ENCODE measurements around the gene COPA. TPM values are rescaled to one million over a fixed set of nuclear protein-coding genes. Genes with fewer than 3 reads are reported as not detected.
"Not testable (repeated sequence)": the region's sequence is repeated elsewhere in the genome, so short reads cannot be mapped to it uniquely, and the experiment has no call there.

The COPA gene
- total RNA-seq, 2 donors from 2014 or later = 154 to 163 TPM

DNA sequence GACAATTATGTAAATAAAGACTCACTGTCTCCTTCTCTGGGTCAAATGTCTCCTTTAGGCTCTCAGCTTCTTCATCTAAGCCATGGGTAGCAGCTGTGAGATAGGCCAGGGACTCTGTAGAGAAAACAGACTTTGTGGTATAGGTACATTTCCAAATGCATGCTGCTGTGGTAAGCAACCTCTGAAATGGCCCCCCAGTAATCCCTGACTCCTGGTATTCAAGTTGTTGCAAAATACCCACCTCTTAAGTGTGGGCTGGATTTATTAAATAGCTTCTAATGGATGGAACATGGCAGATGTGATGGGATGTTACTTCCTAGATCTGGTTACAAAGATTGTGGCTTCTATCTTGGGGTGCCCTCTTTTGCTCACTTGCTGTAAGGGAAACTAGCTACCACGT lies 47.0 kb downstream of the COPA start:
- H3K9me3 ChIP-seq = no peaks in the 10 kb centered on the region
- H3K9ac ChIP-seq (ENCODE audit: low read depth in 2 of 2, low read length in 2 of 2) = no peak overlapping the region
- peaks cover 59% of the 10 kb centered on the region for H3K36me3 ChIP-seq
- H3K27ac ChIP-seq = no peak overlapping the region
- no peaks in the 10 kb centered on the region for H3K4me1 ChIP-seq
- no peak overlapping the region for H3K4me3 ChIP-seq
- TF ChIP-seq, protein P1, sequence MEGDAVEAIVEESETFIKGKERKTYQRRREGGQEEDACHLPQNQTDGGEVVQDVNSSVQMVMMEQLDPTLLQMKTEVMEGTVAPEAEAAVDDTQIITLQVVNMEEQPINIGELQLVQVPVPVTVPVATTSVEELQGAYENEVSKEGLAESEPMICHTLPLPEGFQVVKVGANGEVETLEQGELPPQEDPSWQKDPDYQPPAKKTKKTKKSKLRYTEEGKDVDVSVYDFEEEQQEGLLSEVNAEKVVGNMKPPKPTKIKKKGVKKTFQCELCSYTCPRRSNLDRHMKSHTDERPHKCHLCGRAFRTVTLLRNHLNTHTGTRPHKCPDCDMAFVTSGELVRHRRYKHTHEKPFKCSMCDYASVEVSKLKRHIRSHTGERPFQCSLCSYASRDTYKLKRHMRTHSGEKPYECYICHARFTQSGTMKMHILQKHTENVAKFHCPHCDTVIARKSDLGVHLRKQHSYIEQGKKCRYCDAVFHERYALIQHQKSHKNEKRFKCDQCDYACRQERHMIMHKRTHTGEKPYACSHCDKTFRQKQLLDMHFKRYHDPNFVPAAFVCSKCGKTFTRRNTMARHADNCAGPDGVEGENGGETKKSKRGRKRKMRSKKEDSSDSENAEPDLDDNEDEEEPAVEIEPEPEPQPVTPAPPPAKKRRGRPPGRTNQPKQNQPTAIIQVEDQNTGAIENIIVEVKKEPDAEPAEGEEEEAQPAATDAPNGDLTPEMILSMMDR (IDR thresholded peaks at IDR 0.05) = no peak
- intact Hi-C loops (cut with DNase I) = no loop called here
- DNase-seq = no peak
- H3K27me3 ChIP-seq = no peaks in the 10 kb centered on the region

DNA sequence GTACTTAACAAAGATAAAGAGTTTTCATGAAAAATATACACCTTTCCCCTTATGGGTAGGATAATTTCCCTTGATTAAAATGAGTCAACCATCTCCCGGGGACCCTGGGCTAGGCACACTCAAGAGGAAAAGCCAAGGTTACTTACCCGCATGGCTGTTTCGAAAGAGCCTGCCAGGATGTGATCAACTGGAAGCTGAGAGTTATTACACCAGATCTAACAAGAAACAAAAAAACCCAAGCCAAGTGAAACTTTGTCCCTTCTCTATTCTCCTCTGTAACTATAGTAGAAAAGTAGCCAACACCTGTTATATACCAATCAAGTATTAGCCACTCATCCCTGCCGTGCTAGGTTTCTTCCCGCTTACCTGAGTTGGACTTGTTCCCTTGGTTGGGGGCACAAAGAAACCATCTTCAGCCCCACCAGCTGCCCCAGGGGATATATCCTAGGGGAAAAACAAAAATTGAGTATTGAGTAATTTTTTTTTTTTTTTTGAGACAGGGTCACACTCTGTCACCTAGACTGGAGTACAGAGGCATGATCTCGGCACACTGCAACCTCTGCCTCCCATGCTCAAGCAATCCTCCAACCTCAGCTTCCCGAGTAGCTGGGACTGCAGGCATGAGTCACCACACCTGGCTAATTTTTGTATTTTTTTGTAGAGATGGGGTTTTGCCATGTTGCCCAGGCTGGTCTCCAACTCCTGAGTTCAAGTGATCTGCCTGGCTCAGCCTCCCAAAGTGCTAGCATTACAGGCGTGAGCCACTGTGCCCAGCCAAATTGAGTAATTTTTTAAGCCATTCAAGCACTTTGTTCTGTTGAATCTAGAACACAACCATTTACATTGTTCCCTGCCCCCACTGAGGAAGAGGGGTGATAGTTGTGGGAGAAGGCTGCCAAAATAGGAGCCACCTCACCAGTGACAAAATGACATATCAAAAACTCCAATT lies 49.8 kb downstream of the COPA start:
- Histone ChIP-seq H3K4me3 (no peak overlapping the region), H3K9ac (ENCODE audit: low read depth in 2 of 2, low read length in 2 of 2) (no peak overlapping the region), H3K9me3 (no peaks in the 10 kb centered on the region), H3K27me3 (no peaks in the 10 kb centered on the region), H3K36me3 (peaks cover 69% of the 10 kb centered on the region), H3K4me1 (no peaks in the 10 kb centered on the region), H3K27ac (no peak overlapping the region)
- no peak for DNase-seq
- TF ChIP-seq, protein P1 (IDR thresholded peaks at IDR 0.05) = no peak
- intact Hi-C loops (cut with DNase I) = loop anchor here (5.0 kb wide), 3 partner anchors 34 to 191 kb away; partner anchors contain the start of gene CASQ1

DNA sequence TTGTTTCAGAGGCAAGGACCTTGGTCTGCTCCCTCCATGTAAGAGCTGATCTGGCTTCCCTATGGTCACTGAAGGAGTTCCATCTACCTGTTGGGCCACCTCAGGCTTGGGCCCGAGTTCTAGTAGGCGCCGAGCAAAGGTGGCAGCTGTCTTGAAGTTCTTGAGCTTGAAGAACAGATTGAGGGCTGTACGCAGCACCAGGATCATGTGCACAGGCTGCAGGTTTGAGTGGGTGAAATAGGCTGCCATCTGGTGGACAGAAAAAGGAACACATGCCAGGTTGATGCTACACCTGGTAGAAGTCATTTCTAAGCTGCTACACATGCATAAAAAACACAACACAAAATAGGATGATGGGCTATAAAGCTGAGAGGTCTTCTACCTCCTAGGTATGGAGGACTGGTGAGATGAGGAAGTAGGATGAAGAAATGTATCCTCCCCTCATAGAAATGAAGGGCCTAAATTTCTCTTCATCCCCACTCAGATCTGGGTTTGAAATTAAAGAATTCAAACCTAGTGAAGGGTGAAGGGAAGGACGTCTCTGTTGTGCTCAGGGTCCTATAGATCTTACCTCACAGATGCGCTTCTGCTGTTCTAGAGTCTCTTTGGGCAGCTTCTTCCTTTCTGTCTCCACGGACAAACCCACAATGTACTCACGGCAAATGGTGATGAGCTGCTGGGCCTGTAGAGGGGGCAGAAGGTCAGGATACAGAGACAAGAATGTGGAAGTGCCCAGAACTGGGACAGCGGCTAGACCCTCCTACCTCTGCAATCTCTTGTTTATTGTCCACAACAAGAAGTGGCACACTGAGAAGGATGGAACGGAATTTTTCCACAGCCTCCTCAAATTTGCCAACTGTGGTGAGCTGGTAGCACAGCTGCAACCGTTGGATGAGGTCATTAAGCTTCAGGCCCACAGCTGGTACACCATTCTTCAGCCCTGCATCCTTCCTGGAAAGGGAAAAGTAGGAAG lies 51.5 kb downstream of the COPA start:
- intact Hi-C loops (cut with DNase I) = loop anchor here (5.0 kb wide), 3 partner anchors 36 to 189 kb away; partner anchors contain the start of gene CASQ1
- peaks cover 53% of the 10 kb centered on the region for H3K36me3 ChIP-seq
- H3K9ac ChIP-seq (ENCODE audit: low read depth in 2 of 2, low read length in 2 of 2) = no peak overlapping the region
- TF ChIP-seq, protein P1 (IDR thresholded peaks at IDR 0.05) = peak; percentile 79
- H3K27ac ChIP-seq = no peak overlapping the region
- DNase-seq = peak; percentile 66
- no peaks in the 10 kb centered on the region for H3K27me3 ChIP-seq
- no peaks in the 10 kb centered on the region for H3K4me1 ChIP-seq
- H3K9me3 ChIP-seq = no peaks in the 10 kb centered on the region
- no peak overlapping the region for H3K4me3 ChIP-seq

DNA sequence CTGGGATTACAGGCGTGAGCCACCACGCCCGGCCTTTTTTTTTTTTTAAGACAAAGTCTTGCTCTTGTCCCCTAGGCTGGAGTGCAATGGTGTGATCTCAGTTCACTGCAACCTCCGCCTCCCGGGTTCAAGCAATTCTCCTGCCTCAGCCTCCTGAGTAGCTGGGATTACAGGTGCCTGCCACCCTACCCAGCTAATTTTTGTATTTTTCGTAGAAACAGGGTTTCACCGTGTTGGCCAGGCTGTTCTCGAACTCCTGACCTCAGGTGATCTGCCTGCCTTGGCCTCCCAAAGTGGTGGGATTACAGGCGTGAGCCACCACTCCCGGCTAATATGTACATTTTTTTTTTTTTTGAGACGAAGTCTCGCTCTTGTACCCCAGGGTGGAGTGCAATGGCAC lies 55.3 kb downstream of the COPA start:
- H3K9ac ChIP-seq (ENCODE audit: low read depth in 2 of 2, low read length in 2 of 2); H3K4me1 ChIP-seq; intact Hi-C loops (cut with DNase I); H3K9me3 ChIP-seq; H3K27ac ChIP-seq; H3K27me3 ChIP-seq; H3K4me3 ChIP-seq; DNase-seq: not testable (repeated sequence)
- peaks cover 25% of the 10 kb centered on the region for H3K36me3 ChIP-seq

DNA sequence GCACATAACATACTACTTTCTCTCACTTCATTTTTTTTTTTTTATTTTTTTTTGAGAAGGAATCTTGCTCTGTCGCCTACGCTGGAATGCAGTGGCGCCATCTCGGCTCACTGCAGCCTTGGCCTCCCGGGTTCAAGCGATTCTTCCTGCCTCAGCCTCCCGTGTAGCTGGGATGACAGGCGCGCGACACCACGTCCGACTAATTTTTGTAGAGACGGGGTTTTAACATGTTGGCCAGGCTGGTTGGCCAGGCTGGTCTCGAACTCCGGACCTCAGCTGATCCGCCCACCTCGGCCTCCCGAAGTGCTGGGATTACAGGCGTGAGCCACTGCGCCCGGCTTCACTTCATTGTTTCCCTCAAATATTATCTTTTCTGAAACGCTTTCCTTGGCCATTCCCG lies 57.5 kb downstream of the COPA start:
- Histone ChIP-seq H3K27ac (no peak overlapping the region), H3K27me3 (no peaks in the 10 kb centered on the region), H3K36me3 (peaks cover 5% of the 10 kb centered on the region), H3K9me3 (no peaks in the 10 kb centered on the region), H3K4me3 (peak overlapping the region; percentile 93), H3K9ac (ENCODE audit: low read depth in 2 of 2, low read length in 2 of 2) (no peak overlapping the region), H3K4me1 (peaks cover 4% of the 10 kb centered on the region)
- TF ChIP-seq, protein P1 (IDR thresholded peaks at IDR 0.05) = no peak
- intact Hi-C loops (cut with DNase I) = no loop called here
- no peak for DNase-seq
